IMR-90 (cell line): ENCODE results near the gene FOXN4. TPM values are rescaled to one million over a fixed set of nuclear protein-coding genes. Genes with fewer than 3 reads are reported as not detected.

Experiments used
- ATAC-seq: fragments of 200-7000 bp; cut with Tn5 transposase; 2 replicates; pipeline ENCODE4 v1.9.1; 2020; ENCODE audit warnings: low read depth, mild to moderate bottlenecking, moderate library complexity
- BruUV-seq: library from RNA; stranded (reverse); fragments of 400-500 nt; replicated peaks from 2 replicates; lab custom pipeline; 2021; lab: Mats Ljungman, UMichigan
- CTCF ChIA-PET: fragments of 300-600 bp; formaldehyde crosslinking; extraction: SDS; loops from one replicate; lab custom pipeline; 2021; ENCODE audit warnings: antibody characterized with exemption; lab: Yijun Ruan, JAX
- POLR2A ChIA-PET: fragments of 300-600 bp; sonication (Branson Sonifier 250); formaldehyde crosslinking; loops from one replicate; lab custom pipeline; 2022; ENCODE audit warnings: antibody characterized with exemption; ENCODE audit not compliant: unreplicated experiment; lab: Charles Lee
- DNase-seq: peaks from one replicate; pipeline ENCODE4 v3.0.0; 2013
- H2AFZ ChIP-seq: replicated peaks from 2 replicates; pipeline ENCODE3; 2013; ENCODE audit warnings: low read length, mild to moderate bottlenecking; ENCODE audit not compliant: poor library complexity
- H2AK5ac ChIP-seq: 2 replicates; pipeline ENCODE4 v1.6.1; 2013; ENCODE audit warnings: low read depth, low read length, inconsistent platforms
- H2AK9ac ChIP-seq: replicated peaks from 2 replicates; pipeline ENCODE3; 2013; ENCODE audit warnings: mild to moderate bottlenecking, low read depth, low read length, moderate library complexity; ENCODE audit not compliant: poor library complexity
- H2BK120ac ChIP-seq: 2 replicates; pipeline ENCODE4 v1.6.1; 2013; ENCODE audit warnings: low read depth, low read length, inconsistent platforms
- H2BK15ac ChIP-seq: 3 replicates; pipeline ENCODE4 v1.6.1; 2013; ENCODE audit warnings: low read depth, low read length, inconsistent platforms
- H2BK20ac ChIP-seq: 2 replicates; pipeline ENCODE4 v1.6.1; 2013; ENCODE audit warnings: low read depth, mild to moderate bottlenecking, inconsistent platforms, low read length, moderate library complexity
- H2BK5ac ChIP-seq: 2 replicates; pipeline ENCODE4 v1.6.1; 2013; ENCODE audit warnings: mild to moderate bottlenecking, low read depth, low read length, inconsistent platforms; ENCODE audit not compliant: poor library complexity, severe bottlenecking
- H3K14ac ChIP-seq: replicated peaks from 2 replicates; pipeline ENCODE4 v1.6.1; 2013; ENCODE audit warnings: low read depth, low read length, inconsistent platforms
- H3K18ac ChIP-seq: 2 replicates; pipeline ENCODE4 v1.6.1; 2013; ENCODE audit warnings: low read depth, low read length, control low read depth
- H3K23ac ChIP-seq: 2 replicates; pipeline ENCODE4 v1.6.1; 2013; ENCODE audit warnings: low read depth, low read length, inconsistent platforms
- H3K27ac ChIP-seq: 2 replicates; pipeline ENCODE4 v1.5.1; 2013; ENCODE audit warnings: mild to moderate bottlenecking, control low read depth, low read length; ENCODE audit not compliant: insufficient read depth
- H3K27me3 ChIP-seq: 2 replicates; pipeline ENCODE4 v1.6.1; 2013; ENCODE audit warnings: low read length; ENCODE audit not compliant: control insufficient read depth, insufficient read depth
- H3K36me3 ChIP-seq: 2 replicates; pipeline ENCODE4 v1.6.1; 2013; ENCODE audit warnings: low read length, mixed read lengths; ENCODE audit not compliant: control insufficient read depth, insufficient read depth
- H3K4ac ChIP-seq: 2 replicates; pipeline ENCODE4 v1.6.1; 2013; ENCODE audit warnings: low read depth, low read length, inconsistent platforms
- H3K4me1 ChIP-seq: 2 replicates; pipeline ENCODE4 v1.6.1; 2013; ENCODE audit warnings: low read length, mixed read lengths; ENCODE audit not compliant: control insufficient read depth, insufficient read depth
- H3K4me2 ChIP-seq: 2 replicates; pipeline ENCODE4 v1.6.1; 2013; ENCODE audit warnings: low read depth, mild to moderate bottlenecking, control low read depth, low read length, moderate library complexity
- H3K4me3 ChIP-seq: 2 replicates; pipeline ENCODE4 v1.5.1; 2013; ENCODE audit warnings: low read depth, mild to moderate bottlenecking, control low read depth, low read length, moderate library complexity; ENCODE audit not compliant: insufficient read depth
- H3K56ac ChIP-seq: 2 replicates; pipeline ENCODE4 v1.6.1; 2013; ENCODE audit warnings: low read length, inconsistent platforms; ENCODE audit not compliant: insufficient read depth; ENCODE audit errors: extremely low read depth
- H3K79me1 ChIP-seq, 2 experiments: 2 replicates each; pipeline ENCODE4 v1.6.1; 2013; ENCODE audit warnings: low read length in 2 of 2, inconsistent platforms in 1 of 2, low read depth in 1 of 2
- H3K9ac ChIP-seq: 2 replicates; pipeline ENCODE4 v1.6.1; 2013; ENCODE audit warnings: low read depth, low read length, control low read depth
- H3K9me1 ChIP-seq: 2 replicates; pipeline ENCODE4 v1.6.1; 2013; ENCODE audit warnings: low read length, inconsistent platforms; ENCODE audit not compliant: insufficient read depth
- H3K9me3 ChIP-seq: 2 replicates; pipeline ENCODE4 v1.6.1; 2013; ENCODE audit warnings: low read length; ENCODE audit not compliant: control insufficient read depth, insufficient read depth
- H4K20me1 ChIP-seq: 2 replicates; pipeline ENCODE4 v1.6.1; 2013; ENCODE audit warnings: low read length, inconsistent platforms; ENCODE audit not compliant: insufficient read depth
- H4K5ac ChIP-seq: 2 replicates; pipeline ENCODE4 v1.6.1; 2013; ENCODE audit warnings: mild to moderate bottlenecking, low read depth, low read length, control low read depth
- H4K8ac ChIP-seq, 2 experiments: 2 replicates each; pipeline ENCODE4 v1.6.1; 2013; ENCODE audit warnings: low read depth in 2 of 2, low read length in 2 of 2, control low read depth in 1 of 2, inconsistent platforms in 1 of 2
- H4K91ac ChIP-seq: 2 replicates; pipeline ENCODE4 v1.6.1; 2013; ENCODE audit warnings: low read depth, low read length, inconsistent platforms; ENCODE audit not compliant: insufficient read depth
- BHLHE40 ChIP-seq: fragments of 150-350 bp; IDR thresholded peaks from 2 replicates; pipeline ENCODE4 v1.6.1; 2016; ENCODE audit warnings: mild to moderate bottlenecking, low read depth, low read length
- CHD1 ChIP-seq: IDR thresholded peaks from 2 replicates; pipeline ENCODE4 v1.6.1; 2012; ENCODE audit warnings: low read depth, low read length, improper control_type of control experiment
- FOS ChIP-seq: fragments of 150-350 bp; IDR thresholded peaks from 2 replicates; pipeline ENCODE4 v1.6.1; 2016; ENCODE audit warnings: low read depth, low read length
- MAFK ChIP-seq: IDR thresholded peaks from 2 replicates; pipeline ENCODE4 v1.6.1; 2012; ENCODE audit warnings: low read depth, low read length, improper control_type of control experiment
- MAZ ChIP-seq: IDR thresholded peaks from 2 replicates; pipeline ENCODE4 v1.6.1; 2012; ENCODE audit warnings: low read depth, mild to moderate bottlenecking, low read length, improper control_type of control experiment, moderate library complexity, borderline replicate concordance
- MXI1 ChIP-seq: IDR thresholded peaks from 2 replicates; pipeline ENCODE4 v1.6.1; 2012; ENCODE audit warnings: low read depth, mild to moderate bottlenecking, low read length, moderate library complexity, borderline replicate concordance
- NFE2L2 ChIP-seq: fragments of 150-350 bp; IDR thresholded peaks from 2 replicates; pipeline ENCODE4 v1.6.1; 2016; ENCODE audit warnings: low read depth, mild to moderate bottlenecking, low read length
- POLR2A ChIP-seq: IDR thresholded peaks from 2 replicates; pipeline ENCODE4 v1.6.1; 2012; ENCODE audit warnings: mild to moderate bottlenecking, low read depth, low read length
- RAD21 ChIP-seq: IDR thresholded peaks from 2 replicates; pipeline ENCODE4 v1.6.1; 2012; ENCODE audit warnings: low read length, improper control_type of control experiment
- RFX5 ChIP-seq: IDR thresholded peaks from 2 replicates; pipeline ENCODE4 v1.8.0; 2012; ENCODE audit warnings: low read depth, mild to moderate bottlenecking, low read length, moderate library complexity
- SMC3 ChIP-seq: fragments of 150-350 bp; IDR thresholded peaks from 2 replicates; pipeline ENCODE4 v1.6.1; 2016; ENCODE audit warnings: low read depth, mild to moderate bottlenecking, antibody characterized with exemption, low read length, moderate library complexity
- WGBS, 2 experiments: methylation state at CpG; one replicate each; pipeline versions ENCODE4 v1.1.5 to v1.1.7; 2013; ENCODE audit warnings: missing lambda C conversion rate in 2 of 2; ENCODE audit not compliant: insufficient read length in 1 of 2; ENCODE audit errors: extremely low coverage in 2 of 2; 5-methylcytosine and 5-hydroxymethylcytosine counted together
- dilution Hi-C: fragments of 300-500 bp; cut with HindIII; formaldehyde crosslinking; loops from one replicate; pipeline ENCODE4 v1.14.3; 2018; ENCODE audit warnings: low sequenced_read_pairs; ENCODE audit not compliant: unreplicated experiment
- in situ Hi-C: fragments of 300-500 bp; cut with MboI; formaldehyde crosslinking; loops from 3 replicates; pipeline ENCODE4 v1.14.3; 2019; ENCODE audit warnings: low sequenced_read_pairs, inconsistent platforms, mixed read lengths
- intact Hi-C: fragments of 100-400 bp; cut with micrococcal nuclease; formaldehyde crosslinking; loops from 2 replicates; pipeline ENCODE4 v1.10.0; 2022
- polyA plus RNA-seq, 3 experiments: library from polyadenylated mRNA; depleted of rRNA; stranded (reverse); fragments of >200 nt; gene quantifications; 2 replicates each; pipeline ENCODE4 v1.2.3, GENCODE V29; 2012; ENCODE audit warnings: low replicate concordance in 1 of 3
- total RNA-seq: library from RNA; depleted of rRNA; stranded (reverse); fragments of >200 nt; gene quantifications from 2 replicates; pipeline ENCODE4 v1.2.3, GENCODE V29; 2012
- TF ChIP-seq, protein P1 (sequence below): fragments of 150-350 bp; IDR thresholded peaks from 2 replicates; pipeline ENCODE4 v1.6.1; 2017; ENCODE audit warnings: mild to moderate bottlenecking, antibody characterized with exemption, low read length, low read depth
- TF ChIP-seq, protein P2 (sequence below): conservative IDR thresholded peaks from 2 replicates; pipeline ENCODE4 v1.5.1; 2012; ENCODE audit warnings: mild to moderate bottlenecking, low read depth, low read length, improper control_type of control experiment
- TF ChIP-seq, protein P3 (sequence below): fragments of 150-350 bp; IDR thresholded peaks from 2 replicates; pipeline ENCODE4 v1.6.1; 2016; ENCODE audit warnings: low read depth, mild to moderate bottlenecking, low read length, moderate library complexity, borderline replicate concordance

Gene FOXN4
- total and polyA plus RNA-seq, 2 of the 4 experiments (the other 2 are of a cell fraction), result not detected

DNA sequence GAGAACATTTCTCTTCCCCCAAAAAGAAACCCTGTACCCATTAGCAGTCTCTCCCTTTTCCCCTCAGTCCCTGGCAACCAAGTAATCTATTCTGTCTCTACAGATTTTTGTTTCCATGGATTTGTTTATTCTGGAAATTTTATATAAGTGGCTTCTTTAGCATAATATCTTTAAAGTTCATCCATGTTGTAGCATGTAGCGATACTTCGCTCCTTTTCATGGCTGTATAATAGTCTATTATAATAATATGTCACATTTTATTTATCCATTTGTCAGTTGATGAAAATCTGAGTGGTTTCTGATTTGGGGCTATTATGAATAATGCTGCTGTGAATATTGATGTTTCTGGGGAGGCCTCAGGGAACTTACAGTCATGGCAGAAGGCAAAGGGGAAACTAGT, 25.8 kb upstream of the FOXN4 start:
- H2BK120ac ChIP-seq, result no peak overlapping the region
- no peak overlapping the region for H4K91ac ChIP-seq
- no peaks in the 10 kb centered on the region for H3K4me1 ChIP-seq
- H3K36me3 ChIP-seq, result no peaks in the 10 kb centered on the region
- POLR2A ChIA-PET, result no interaction called here
- no peak overlapping the region for H2BK5ac ChIP-seq
- in situ Hi-C loops (no loop called here), dilution Hi-C loops (no loop called here), intact Hi-C loops (no loop called here)
- no TSS peak for BruUV-seq
- H3K23ac ChIP-seq, result no peak overlapping the region
- H3K27ac ChIP-seq, result no peak overlapping the region
- H3K4me2 ChIP-seq, result no peak overlapping the region
- H3K14ac ChIP-seq, result no peak overlapping the region
- H3K9me1 ChIP-seq, result no peaks in the 10 kb centered on the region
- H3K9me3 ChIP-seq, result no peaks in the 10 kb centered on the region
- ATAC-seq, result no peak
- H4K20me1 ChIP-seq, result no peaks in the 10 kb centered on the region
- no peak overlapping the region for H3K56ac ChIP-seq
- no peak overlapping the region for H2BK20ac ChIP-seq
- WGBS, 2 experiments, result no CpG with 5 or more reads among the region's 2 CpGs
- peaks cover 6% of the 10 kb centered on the region for H3K27me3 ChIP-seq
- no peak overlapping the region for H2AFZ ChIP-seq
- H4K5ac ChIP-seq, result no peak overlapping the region
- CTCF ChIA-PET, result no interaction called here
- no peak overlapping the region for H3K4ac ChIP-seq
- H2AK5ac ChIP-seq, result no peak overlapping the region
- H3K79me1 ChIP-seq, result no peaks in the 10 kb centered on the region
- H3K9ac ChIP-seq, result no peak overlapping the region
- H3K4me3 ChIP-seq, result no peak overlapping the region
- TF ChIP-seq MXI1 (no peak), FOS (no peak), MAZ (no peak), BHLHE40 (no peak), CHD1 (no peak), MAFK (no peak), SMC3 (no peak), RAD21 (no peak), POLR2A (no peak), NFE2L2 (no peak), RFX5 (no peak)
- TF ChIP-seq, protein P1, sequence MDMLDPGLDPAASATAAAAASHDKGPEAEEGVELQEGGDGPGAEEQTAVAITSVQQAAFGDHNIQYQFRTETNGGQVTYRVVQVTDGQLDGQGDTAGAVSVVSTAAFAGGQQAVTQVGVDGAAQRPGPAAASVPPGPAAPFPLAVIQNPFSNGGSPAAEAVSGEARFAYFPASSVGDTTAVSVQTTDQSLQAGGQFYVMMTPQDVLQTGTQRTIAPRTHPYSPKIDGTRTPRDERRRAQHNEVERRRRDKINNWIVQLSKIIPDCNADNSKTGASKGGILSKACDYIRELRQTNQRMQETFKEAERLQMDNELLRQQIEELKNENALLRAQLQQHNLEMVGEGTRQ, result no peak
- TF ChIP-seq, protein P2, sequence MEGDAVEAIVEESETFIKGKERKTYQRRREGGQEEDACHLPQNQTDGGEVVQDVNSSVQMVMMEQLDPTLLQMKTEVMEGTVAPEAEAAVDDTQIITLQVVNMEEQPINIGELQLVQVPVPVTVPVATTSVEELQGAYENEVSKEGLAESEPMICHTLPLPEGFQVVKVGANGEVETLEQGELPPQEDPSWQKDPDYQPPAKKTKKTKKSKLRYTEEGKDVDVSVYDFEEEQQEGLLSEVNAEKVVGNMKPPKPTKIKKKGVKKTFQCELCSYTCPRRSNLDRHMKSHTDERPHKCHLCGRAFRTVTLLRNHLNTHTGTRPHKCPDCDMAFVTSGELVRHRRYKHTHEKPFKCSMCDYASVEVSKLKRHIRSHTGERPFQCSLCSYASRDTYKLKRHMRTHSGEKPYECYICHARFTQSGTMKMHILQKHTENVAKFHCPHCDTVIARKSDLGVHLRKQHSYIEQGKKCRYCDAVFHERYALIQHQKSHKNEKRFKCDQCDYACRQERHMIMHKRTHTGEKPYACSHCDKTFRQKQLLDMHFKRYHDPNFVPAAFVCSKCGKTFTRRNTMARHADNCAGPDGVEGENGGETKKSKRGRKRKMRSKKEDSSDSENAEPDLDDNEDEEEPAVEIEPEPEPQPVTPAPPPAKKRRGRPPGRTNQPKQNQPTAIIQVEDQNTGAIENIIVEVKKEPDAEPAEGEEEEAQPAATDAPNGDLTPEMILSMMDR, result no peak
- TF ChIP-seq, protein P3, sequence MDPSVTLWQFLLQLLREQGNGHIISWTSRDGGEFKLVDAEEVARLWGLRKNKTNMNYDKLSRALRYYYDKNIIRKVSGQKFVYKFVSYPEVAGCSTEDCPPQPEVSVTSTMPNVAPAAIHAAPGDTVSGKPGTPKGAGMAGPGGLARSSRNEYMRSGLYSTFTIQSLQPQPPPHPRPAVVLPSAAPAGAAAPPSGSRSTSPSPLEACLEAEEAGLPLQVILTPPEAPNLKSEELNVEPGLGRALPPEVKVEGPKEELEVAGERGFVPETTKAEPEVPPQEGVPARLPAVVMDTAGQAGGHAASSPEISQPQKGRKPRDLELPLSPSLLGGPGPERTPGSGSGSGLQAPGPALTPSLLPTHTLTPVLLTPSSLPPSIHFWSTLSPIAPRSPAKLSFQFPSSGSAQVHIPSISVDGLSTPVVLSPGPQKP, result no peak
- no peak overlapping the region for H4K8ac ChIP-seq
- DNase-seq, result no peak
- H2AK9ac ChIP-seq, result no peak overlapping the region
- H3K18ac ChIP-seq, result no peak overlapping the region
- no peak overlapping the region for H2BK15ac ChIP-seq
